MCF 10A (cell line): ENCODE measurements around the gene LAMB4. TPM values are rescaled to one million over a fixed set of nuclear protein-coding genes. Genes with fewer than 3 reads are reported as not detected.

Experiments used
- BruUV-seq: library from RNA; stranded (reverse); fragments of 400-500 nt; replicated peaks from 2 replicates; lab custom pipeline; 2021; lab: Mats Ljungman, UMichigan
- CTCF ChIA-PET: fragments of 300-600 bp; sonication (Branson Sonifier 250); formaldehyde crosslinking; extraction: SDS; loops from one replicate; lab custom pipeline; 2021; ENCODE audit warnings: antibody characterized with exemption, inconsistent platforms; lab: Yijun Ruan, JAX
- POLR2A ChIA-PET: fragments of 300-600, 350-650 bp; sonication (Branson Sonifier 250); formaldehyde crosslinking; extraction: SDS; loops from one replicate; lab custom pipeline; 2020; ENCODE audit warnings: antibody characterized with exemption, inconsistent platforms; lab: Yijun Ruan, JAX
- DNase-seq: peaks from one replicate; pipeline ENCODE4 v3.0.0-alpha.2; 2018; ENCODE audit not compliant: unreplicated experiment
- H3K27ac Mint-ChIP-seq: one replicate; pipeline ENCODE4 v1.8.0; 2022; ENCODE audit warnings: mild to moderate bottlenecking, low read depth, mixed read lengths; ENCODE audit not compliant: unreplicated experiment
- H3K27me3 Mint-ChIP-seq: one replicate; pipeline ENCODE4 v1.8.0; 2022; ENCODE audit warnings: mixed read lengths; ENCODE audit not compliant: insufficient read depth, unreplicated experiment
- H3K36me3 Mint-ChIP-seq: one replicate; pipeline ENCODE4 v1.8.0; 2022; ENCODE audit warnings: mild to moderate bottlenecking, moderate library complexity, mixed read lengths; ENCODE audit not compliant: insufficient read depth, unreplicated experiment
- H3K4me1 Mint-ChIP-seq: one replicate; pipeline ENCODE4 v1.8.0; 2022; ENCODE audit warnings: mixed read lengths; ENCODE audit not compliant: insufficient read depth, unreplicated experiment
- H3K4me3 Mint-ChIP-seq: one replicate; pipeline ENCODE4 v1.8.0; 2022; ENCODE audit warnings: mild to moderate bottlenecking, moderate library complexity, mixed read lengths; ENCODE audit not compliant: unreplicated experiment
- H3K9me3 Mint-ChIP-seq: one replicate; pipeline ENCODE4 v1.8.0; 2022; ENCODE audit warnings: mixed read lengths; ENCODE audit not compliant: unreplicated experiment
- intact Hi-C: fragments of 100-400 bp; cut with micrococcal nuclease; formaldehyde crosslinking; loops from 2 replicates; pipeline ENCODE4 v1.14.1; 2022
- total RNA-seq: library from RNA; stranded (reverse); gene quantifications from 2 replicates; pipeline ENCODE4 v1.2.3, GENCODE V29; 2022
- TF ChIP-seq, protein P1 (sequence below): fragments of 200-600 bp; IDR thresholded peaks from one replicate; pipeline ENCODE4 v1.8.0; 2022; ENCODE audit warnings: antibody characterized with exemption, mild to moderate bottlenecking; ENCODE audit not compliant: unreplicated experiment

Gene LAMB4
- total RNA-seq, 1 experiment from 2014 or later = 0.35 TPM

GRCh38 chr7:108079276-108079647 is 50.9 kb downstream of the LAMB4 start:
- CTCF ChIA-PET = interaction anchor here (1.0 kb wide), 1 partner anchor 39 kb away, joined by 3 read pairs; no protein-coding TSS in a partner anchor
- H3K9me3 Mint-ChIP-seq = peaks cover 9% of the 10 kb centered on the region
- no TSS peak for BruUV-seq
- no peak for DNase-seq
- POLR2A ChIA-PET = interaction anchor here (0.6 to 2.3 kb wide), 8 partner anchors 9 to 107 kb away, joined by 3 to 6 read pairs (median 4); partner anchors contain the start of gene LAMB1
- H3K4me1 Mint-ChIP-seq = peaks cover 27% of the 10 kb centered on the region
- intact Hi-C loops = no loop called here
- TF ChIP-seq, protein P1, sequence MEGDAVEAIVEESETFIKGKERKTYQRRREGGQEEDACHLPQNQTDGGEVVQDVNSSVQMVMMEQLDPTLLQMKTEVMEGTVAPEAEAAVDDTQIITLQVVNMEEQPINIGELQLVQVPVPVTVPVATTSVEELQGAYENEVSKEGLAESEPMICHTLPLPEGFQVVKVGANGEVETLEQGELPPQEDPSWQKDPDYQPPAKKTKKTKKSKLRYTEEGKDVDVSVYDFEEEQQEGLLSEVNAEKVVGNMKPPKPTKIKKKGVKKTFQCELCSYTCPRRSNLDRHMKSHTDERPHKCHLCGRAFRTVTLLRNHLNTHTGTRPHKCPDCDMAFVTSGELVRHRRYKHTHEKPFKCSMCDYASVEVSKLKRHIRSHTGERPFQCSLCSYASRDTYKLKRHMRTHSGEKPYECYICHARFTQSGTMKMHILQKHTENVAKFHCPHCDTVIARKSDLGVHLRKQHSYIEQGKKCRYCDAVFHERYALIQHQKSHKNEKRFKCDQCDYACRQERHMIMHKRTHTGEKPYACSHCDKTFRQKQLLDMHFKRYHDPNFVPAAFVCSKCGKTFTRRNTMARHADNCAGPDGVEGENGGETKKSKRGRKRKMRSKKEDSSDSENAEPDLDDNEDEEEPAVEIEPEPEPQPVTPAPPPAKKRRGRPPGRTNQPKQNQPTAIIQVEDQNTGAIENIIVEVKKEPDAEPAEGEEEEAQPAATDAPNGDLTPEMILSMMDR = no peak
- no peak overlapping the region for H3K4me3 Mint-ChIP-seq
- H3K27me3 Mint-ChIP-seq = no peaks in the 10 kb centered on the region
- peaks cover 4% of the 10 kb centered on the region for H3K36me3 Mint-ChIP-seq
- no peak overlapping the region for H3K27ac Mint-ChIP-seq

GRCh38 chr7:108078691-108079090 is 51.5 kb downstream of the LAMB4 start:
- H3K9me3 Mint-ChIP-seq = peaks cover 9% of the 10 kb centered on the region
- H3K27ac Mint-ChIP-seq = no peak overlapping the region
- TF ChIP-seq, protein P1 = no peak
- H3K4me3 Mint-ChIP-seq = no peak overlapping the region
- H3K36me3 Mint-ChIP-seq = peaks cover 4% of the 10 kb centered on the region
- no peak for DNase-seq
- POLR2A ChIA-PET = interaction anchor here (0.6 to 2.3 kb wide), 6 partner anchors 11 to 120 kb away, joined by 3 to 6 read pairs (median 4); partner anchors contain the start of gene LAMB1
- BruUV-seq = no TSS peak
- CTCF ChIA-PET = interaction anchor here (1.4 kb wide), 1 partner anchor 9 kb away, joined by 4 read pairs; no protein-coding TSS in a partner anchor
- no peaks in the 10 kb centered on the region for H3K27me3 Mint-ChIP-seq
- peaks cover 22% of the 10 kb centered on the region for H3K4me1 Mint-ChIP-seq
- intact Hi-C loops = no loop called here

- H3K4me1 Mint-ChIP-seq = peaks cover 22% of the 10 kb centered on the region
- H3K36me3 Mint-ChIP-seq = peaks cover 4% of the 10 kb centered on the region
- no peak for DNase-seq
- no TSS peak for BruUV-seq
- TF ChIP-seq, protein P1 = no peak
- no peaks in the 10 kb centered on the region for H3K27me3 Mint-ChIP-seq
- CTCF ChIA-PET = interaction anchor here (1.4 kb wide), 1 partner anchor 9 kb away, joined by 4 read pairs; no protein-coding TSS in a partner anchor
- peaks cover 9% of the 10 kb centered on the region for H3K9me3 Mint-ChIP-seq
- intact Hi-C loops = no loop called here
- no peak overlapping the region for H3K4me3 Mint-ChIP-seq
- POLR2A ChIA-PET = interaction anchor here (1.4 to 2.3 kb wide), 3 partner anchors 10 to 120 kb away, joined by 3 to 5 read pairs (median 5); no protein-coding TSS in a partner anchor
- no peak overlapping the region for H3K27ac Mint-ChIP-seq
Observed at GRCh38 chr7:108078211-108078673, 51.9 kb downstream of the LAMB4 start.

DNA sequence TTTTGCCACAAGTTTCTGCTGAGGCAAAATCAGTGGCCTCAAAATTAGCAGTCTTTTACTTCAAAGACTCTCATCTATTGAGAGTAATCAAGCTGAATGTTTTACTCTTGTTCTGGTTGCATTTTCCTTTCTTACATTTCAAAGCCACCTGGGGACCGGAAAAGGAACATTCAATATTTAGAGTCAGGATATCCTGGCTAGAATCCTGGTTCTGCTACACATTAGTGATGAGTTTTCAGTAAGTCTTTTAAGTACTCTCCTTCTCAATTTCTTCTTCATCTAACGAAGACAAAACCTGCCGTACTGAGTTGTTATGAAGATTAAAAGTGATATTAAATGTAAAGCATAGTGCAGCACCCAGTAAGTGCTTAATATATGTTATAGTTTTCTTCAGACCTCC is 52.5 kb downstream of the LAMB4 start:
- BruUV-seq = no TSS peak
- Mint-ChIP-seq H3K27ac (no peak overlapping the region), H3K4me1 (peaks cover 22% of the 10 kb centered on the region), H3K27me3 (no peaks in the 10 kb centered on the region), H3K36me3 (peaks cover 4% of the 10 kb centered on the region), H3K4me3 (no peak overlapping the region), H3K9me3 (peaks cover 9% of the 10 kb centered on the region)
- TF ChIP-seq, protein P1 = no peak
- intact Hi-C loops = no loop called here
- CTCF ChIA-PET = interaction anchor here (1.4 kb wide), 1 partner anchor 10 kb away, joined by 4 read pairs; no protein-coding TSS in a partner anchor
- POLR2A ChIA-PET = interaction anchor here (1.4 to 2.3 kb wide), 2 partner anchors 20 to 119 kb away, joined by 3 to 5 read pairs; no protein-coding TSS in a partner anchor
- DNase-seq = no peak
